ENCODE results near the gene LRIT2.

LRIT2 gene

DNA sequence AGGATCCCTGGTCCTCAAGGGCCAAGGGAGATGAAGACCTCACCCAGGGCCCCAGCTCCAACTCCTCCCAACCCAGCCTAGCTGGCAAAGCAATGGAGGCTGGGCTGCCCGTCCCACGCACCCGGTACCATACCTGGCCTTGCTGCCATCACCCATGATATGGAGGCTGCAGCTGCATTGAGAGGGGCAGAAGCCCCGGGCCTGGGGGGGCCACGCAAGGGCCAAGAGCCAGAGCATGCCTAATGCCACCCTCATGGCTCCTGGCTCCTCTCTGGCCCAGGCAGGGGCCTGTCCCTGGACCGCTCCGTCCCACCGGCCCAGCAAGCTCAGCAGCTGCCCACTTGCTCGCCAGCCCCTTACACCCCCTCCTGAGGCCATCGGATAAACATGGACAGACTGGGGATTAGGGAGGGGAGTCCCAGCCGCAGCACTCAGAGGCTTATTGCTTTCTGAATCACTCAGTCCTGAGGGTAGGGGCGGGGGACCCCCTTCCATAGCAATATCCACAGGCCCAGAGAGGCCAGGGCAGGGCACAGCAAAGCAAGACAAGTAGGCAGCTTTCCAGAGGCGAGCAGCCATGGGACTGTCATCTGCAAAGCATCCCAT is 15.9 kb upstream of the LRIT2 start, which contains the start of gene LRIT1:
Gene LRIT1 (minus strand): TSS at position 362 of the 606 bp plus-strand sequence. CDS start 107 bp downstream, at position 255.
- no peaks in the 10 kb centered on the region for H3K36me3 ChIP-seq (ENCODE audit: control insufficient read depth in 4 of 4, insufficient read depth in 4 of 4, low read length in 3 of 4)
- POLR2A ChIA-PET, result no interaction called here
- CTCF ChIA-PET, result interaction anchor here (1.4 kb wide), 1 partner anchor 16 kb away, joined by 5 read pairs; no protein-coding TSS in a partner anchor
- H3K27ac ChIP-seq (ENCODE audit: insufficient read depth in 1 of 2, low read depth in 1 of 2, low read length in 2 of 2, poor library complexity in 1 of 2, severe bottlenecking in 2 of 2), result no peak within 1 kb of the TSS
- WGBS (ENCODE audit: insufficient coverage), result 90% methylated on average over 7 of the region's 13 CpGs
- peaks cover 0 to 2% (median 0%) of the 10 kb centered on the region in 5 experiments for H3K9me3 ChIP-seq (ENCODE audit: control extremely low read depth in 1 of 5, control insufficient read depth in 4 of 5, insufficient read depth in 2 of 5, low read depth in 1 of 5, low read length in 4 of 5)
- peaks cover 0 to 31% (median 8%) of the 10 kb centered on the region in 5 experiments for H3K27me3 ChIP-seq (replicated peaks in 2 of 5; ENCODE audit: control insufficient read depth in 4 of 5, insufficient read depth in 5 of 5, low read length in 4 of 5)
- H3K4me1 ChIP-seq (ENCODE audit: control extremely low read depth in 1 of 4, control insufficient read depth in 4 of 4, insufficient read depth in 4 of 4, low read length in 3 of 4), result no peaks in the 10 kb centered on the region
- no peak within 1 kb of the TSS for H3K4me3 ChIP-seq (ENCODE audit: control insufficient read depth in 1 of 7, extremely low read depth in 1 of 7, insufficient read depth in 4 of 7, low read depth in 2 of 7, low read length in 6 of 7)
- DNase-seq, result no peak

DNA sequence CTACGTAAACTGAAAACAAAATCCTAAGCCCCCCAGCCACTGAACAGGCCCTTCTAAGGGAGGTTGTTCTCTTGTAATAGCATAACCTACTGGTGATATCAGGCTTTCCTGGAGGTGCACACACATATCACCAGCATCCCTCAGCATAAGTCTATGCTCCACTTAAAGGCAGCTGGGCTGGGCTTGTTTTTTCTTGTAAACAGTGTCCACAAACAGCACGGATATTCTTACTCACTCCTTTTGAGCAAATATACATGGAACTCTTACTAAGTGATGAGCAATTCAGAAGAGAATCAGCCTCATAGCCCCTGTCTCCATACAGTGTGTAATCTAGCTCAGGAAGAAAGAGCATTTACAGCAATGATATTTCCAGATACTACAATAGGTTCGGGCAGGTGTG is 13.6 kb upstream of the LRIT2 start:
- POLR2A ChIA-PET, result no interaction called here
- 100% methylated on average over 1 of the region's 3 CpGs for WGBS (ENCODE audit: insufficient coverage)
- H3K9me3 ChIP-seq (ENCODE audit: control extremely low read depth in 1 of 5, control insufficient read depth in 4 of 5, insufficient read depth in 2 of 5, low read depth in 1 of 5, low read length in 4 of 5), result peaks cover 0 to 2% (median 0%) of the 10 kb centered on the region in 5 experiments
- H3K36me3 ChIP-seq (ENCODE audit: control insufficient read depth in 4 of 4, insufficient read depth in 4 of 4, low read length in 3 of 4), result no peaks in the 10 kb centered on the region
- no peak overlapping the region for H3K4me3 ChIP-seq (ENCODE audit: control insufficient read depth in 1 of 7, extremely low read depth in 1 of 7, insufficient read depth in 4 of 7, low read depth in 2 of 7, low read length in 6 of 7)
- H3K27ac ChIP-seq (ENCODE audit: insufficient read depth in 1 of 2, low read depth in 1 of 2, low read length in 2 of 2, poor library complexity in 1 of 2, severe bottlenecking in 2 of 2), result no peak overlapping the region
- H3K27me3 ChIP-seq (replicated peaks in 2 of 5; ENCODE audit: control insufficient read depth in 4 of 5, insufficient read depth in 5 of 5, low read length in 4 of 5), result peaks cover 0 to 26% (median 8%) of the 10 kb centered on the region in 5 experiments
- CTCF ChIA-PET, result no interaction called here
- DNase-seq, result no peak
- no peaks in the 10 kb centered on the region for H3K4me1 ChIP-seq (ENCODE audit: control extremely low read depth in 1 of 4, control insufficient read depth in 4 of 4, insufficient read depth in 4 of 4, low read length in 3 of 4)

GRCh38 chr10:84237199-84238051 is 12.1 kb upstream of the LRIT2 start:
- Histone ChIP-seq H3K4me3 (ENCODE audit: control insufficient read depth in 1 of 7, extremely low read depth in 1 of 7, insufficient read depth in 4 of 7, low read depth in 2 of 7, low read length in 6 of 7) (no peak overlapping the region), H3K27me3 (replicated peaks in 2 of 5; ENCODE audit: control insufficient read depth in 4 of 5, insufficient read depth in 5 of 5, low read length in 4 of 5) (peaks cover 0 to 26% (median 5%) of the 10 kb centered on the region in 5 experiments), H3K4me1 (ENCODE audit: control extremely low read depth in 1 of 4, control insufficient read depth in 4 of 4, insufficient read depth in 4 of 4, low read length in 3 of 4) (no peaks in the 10 kb centered on the region), H3K9me3 (ENCODE audit: control extremely low read depth in 1 of 5, control insufficient read depth in 4 of 5, insufficient read depth in 2 of 5, low read depth in 1 of 5, low read length in 4 of 5) (peaks cover 0 to 2% (median 0%) of the 10 kb centered on the region in 5 experiments), H3K36me3 (ENCODE audit: control insufficient read depth in 4 of 4, insufficient read depth in 4 of 4, low read length in 3 of 4) (no peaks in the 10 kb centered on the region), H3K27ac (ENCODE audit: insufficient read depth in 1 of 2, low read depth in 1 of 2, low read length in 2 of 2, poor library complexity in 1 of 2, severe bottlenecking in 2 of 2) (no peak overlapping the region)
- WGBS (ENCODE audit: insufficient coverage), result 57% methylated on average over 49 of the region's 52 CpGs
- ChIA-PET CTCF (interaction anchor here (1.0 to 1.2 kb wide), 2 partner anchors 11 to 24 kb away, joined by 4 to 5 read pairs; no protein-coding TSS in a partner anchor), POLR2A (no interaction called here)
- no peak for DNase-seq

DNA sequence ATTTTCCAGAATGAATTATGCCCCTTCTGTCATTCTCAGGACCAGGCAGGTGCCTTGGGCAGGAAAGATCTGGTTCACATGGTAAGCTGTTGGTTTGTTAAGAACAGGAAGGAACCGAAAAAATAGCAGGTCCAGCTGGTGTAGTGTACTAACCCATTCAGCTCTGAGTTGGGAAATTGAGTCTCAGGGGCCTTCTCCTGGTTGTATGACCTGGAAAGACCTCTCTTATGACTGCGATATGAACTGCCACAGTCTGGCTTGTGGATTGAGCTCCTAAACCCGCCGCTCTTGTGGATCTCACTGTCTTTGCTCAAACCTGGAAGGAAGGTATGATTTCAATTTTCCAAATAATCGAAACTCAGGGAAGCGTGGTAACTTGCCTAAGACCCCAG is 11.5 kb upstream of the LRIT2 start:
- no peak overlapping the region for H3K27ac ChIP-seq (ENCODE audit: insufficient read depth in 1 of 2, low read depth in 1 of 2, low read length in 2 of 2, poor library complexity in 1 of 2, severe bottlenecking in 2 of 2)
- H3K4me3 ChIP-seq (ENCODE audit: control insufficient read depth in 1 of 7, extremely low read depth in 1 of 7, insufficient read depth in 4 of 7, low read depth in 2 of 7, low read length in 6 of 7), result no peak overlapping the region
- H3K9me3 ChIP-seq (ENCODE audit: control extremely low read depth in 1 of 5, control insufficient read depth in 4 of 5, insufficient read depth in 2 of 5, low read depth in 1 of 5, low read length in 4 of 5), result peaks cover 0 to 2% (median 0%) of the 10 kb centered on the region in 5 experiments
- WGBS (ENCODE audit: insufficient coverage), result 86% methylated on average over 6 of the region's 6 CpGs
- H3K4me1 ChIP-seq (ENCODE audit: control extremely low read depth in 1 of 4, control insufficient read depth in 4 of 4, insufficient read depth in 4 of 4, low read length in 3 of 4), result no peaks in the 10 kb centered on the region
- ChIA-PET CTCF (interaction anchor here (1.0 to 1.2 kb wide), 3 partner anchors 10 to 29 kb away, joined by 3 to 5 read pairs (median 4); no protein-coding TSS in a partner anchor), POLR2A (no interaction called here)
- no peak for DNase-seq
- H3K36me3 ChIP-seq (ENCODE audit: control insufficient read depth in 4 of 4, insufficient read depth in 4 of 4, low read length in 3 of 4), result no peaks in the 10 kb centered on the region
- peaks cover 0 to 26% (median 5%) of the 10 kb centered on the region in 5 experiments for H3K27me3 ChIP-seq (replicated peaks in 2 of 5; ENCODE audit: control insufficient read depth in 4 of 5, insufficient read depth in 5 of 5, low read length in 4 of 5)

DNA sequence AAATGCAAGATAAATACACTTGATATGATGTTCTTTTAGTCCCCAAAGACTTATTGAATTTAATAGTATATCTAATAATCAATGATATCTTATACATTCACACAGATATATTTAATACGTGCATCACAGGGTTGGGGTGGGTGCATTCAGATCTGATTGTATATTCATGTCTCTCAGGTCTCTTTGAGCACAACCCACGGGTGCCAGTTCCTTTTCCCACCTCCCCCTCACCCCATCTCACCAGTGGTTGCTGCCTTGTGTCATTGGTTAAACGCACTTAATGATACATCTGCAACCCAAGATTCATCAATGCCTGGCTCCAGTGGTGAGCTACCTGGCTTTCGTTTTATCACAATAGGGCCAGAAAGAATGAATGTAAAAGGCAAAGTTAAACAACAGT is 9.8 kb upstream of the LRIT2 start:
- ChIA-PET CTCF (no interaction called here), POLR2A (no interaction called here)
- WGBS (ENCODE audit: insufficient coverage), result 83% methylated on average over 3 of the region's 4 CpGs
- H3K27ac ChIP-seq (ENCODE audit: insufficient read depth in 1 of 2, low read depth in 1 of 2, low read length in 2 of 2, poor library complexity in 1 of 2, severe bottlenecking in 2 of 2), result no peak overlapping the region
- no peaks in the 10 kb centered on the region for H3K36me3 ChIP-seq (ENCODE audit: control insufficient read depth in 4 of 4, insufficient read depth in 4 of 4, low read length in 3 of 4)
- H3K4me1 ChIP-seq (ENCODE audit: control extremely low read depth in 1 of 4, control insufficient read depth in 4 of 4, insufficient read depth in 4 of 4, low read length in 3 of 4), result no peaks in the 10 kb centered on the region
- peaks cover 0 to 22% (median 10%) of the 10 kb centered on the region in 5 experiments for H3K27me3 ChIP-seq (replicated peaks in 2 of 5; ENCODE audit: control insufficient read depth in 4 of 5, insufficient read depth in 5 of 5, low read length in 4 of 5)
- H3K9me3 ChIP-seq (ENCODE audit: control extremely low read depth in 1 of 5, control insufficient read depth in 4 of 5, insufficient read depth in 2 of 5, low read depth in 1 of 5, low read length in 4 of 5), result peaks cover 0 to 2% (median 0%) of the 10 kb centered on the region in 5 experiments
- no peak overlapping the region for H3K4me3 ChIP-seq (ENCODE audit: control insufficient read depth in 1 of 7, extremely low read depth in 1 of 7, insufficient read depth in 4 of 7, low read depth in 2 of 7, low read length in 6 of 7)
- DNase-seq, result no peak

DNA sequence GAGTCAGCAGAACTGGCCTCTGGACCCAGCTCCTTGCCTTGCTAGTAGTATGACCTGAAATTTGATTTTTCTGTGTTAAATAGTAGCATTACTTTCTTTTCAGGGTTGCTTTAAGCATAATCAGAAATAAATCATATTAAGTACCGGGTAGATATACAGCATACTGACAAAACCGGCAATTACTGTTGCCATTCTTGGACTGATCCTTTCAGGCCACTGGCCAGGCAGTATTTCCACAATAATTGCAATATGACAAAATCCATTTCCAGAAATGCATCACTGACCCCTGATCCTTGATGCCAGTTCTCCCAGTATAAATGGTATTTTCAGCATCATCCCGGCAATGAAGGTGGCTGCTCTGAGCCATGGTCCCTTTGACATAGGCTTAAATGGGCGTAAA is 9.1 kb upstream of the LRIT2 start:
- POLR2A ChIA-PET, result no interaction called here
- DNase-seq, result no peak
- peaks cover 0 to 22% (median 10%) of the 10 kb centered on the region in 5 experiments for H3K27me3 ChIP-seq (replicated peaks in 2 of 5; ENCODE audit: control insufficient read depth in 4 of 5, insufficient read depth in 5 of 5, low read length in 4 of 5)

DNA sequence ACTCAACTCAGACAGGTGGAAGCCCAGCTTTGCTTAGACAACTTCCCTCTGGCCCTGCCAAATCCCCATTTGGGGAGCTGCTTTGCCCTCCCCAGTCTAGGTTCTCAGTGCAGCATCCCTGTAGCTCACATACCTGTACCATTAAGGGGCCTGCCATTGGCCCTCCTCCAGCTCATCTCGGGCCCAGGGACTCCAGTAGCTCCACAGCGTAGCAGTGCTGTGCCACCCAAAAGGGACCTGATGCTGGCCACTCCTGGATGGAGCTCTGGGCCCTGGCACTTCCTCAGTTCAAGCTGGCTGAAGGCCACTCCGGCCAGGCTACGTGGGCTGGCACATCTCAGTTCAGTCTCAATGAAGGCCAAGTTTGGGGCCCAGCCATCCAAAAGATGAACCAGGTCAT is 8.6 kb upstream of the LRIT2 start:
- Histone ChIP-seq H3K27ac (ENCODE audit: insufficient read depth in 1 of 2, low read depth in 1 of 2, low read length in 2 of 2, poor library complexity in 1 of 2, severe bottlenecking in 2 of 2) (no peak overlapping the region), H3K9me3 (ENCODE audit: control extremely low read depth in 1 of 5, control insufficient read depth in 4 of 5, insufficient read depth in 2 of 5, low read depth in 1 of 5, low read length in 4 of 5) (peaks cover 0 to 2% (median 0%) of the 10 kb centered on the region in 5 experiments), H3K4me3 (ENCODE audit: control insufficient read depth in 1 of 7, extremely low read depth in 1 of 7, insufficient read depth in 4 of 7, low read depth in 2 of 7, low read length in 6 of 7) (no peak overlapping the region), H3K4me1 (ENCODE audit: control extremely low read depth in 1 of 4, control insufficient read depth in 4 of 4, insufficient read depth in 4 of 4, low read length in 3 of 4) (no peaks in the 10 kb centered on the region), H3K27me3 (replicated peaks in 2 of 5; ENCODE audit: control insufficient read depth in 4 of 5, insufficient read depth in 5 of 5, low read length in 4 of 5) (peaks cover 0 to 19% (median 10%) of the 10 kb centered on the region in 5 experiments), H3K36me3 (ENCODE audit: control insufficient read depth in 4 of 4, insufficient read depth in 4 of 4, low read length in 3 of 4) (no peaks in the 10 kb centered on the region)
- ChIA-PET CTCF (interaction anchor here (0.6 to 0.7 kb wide), 2 partner anchors 19 to 166 kb away, joined by 3 read pairs; no protein-coding TSS in a partner anchor), POLR2A (no interaction called here)
- 95% methylated on average over 3 of the region's 4 CpGs for WGBS (ENCODE audit: insufficient coverage)
- DNase-seq, result no peak

More for the DNA sequence above, 9.1 kb upstream of the LRIT2 start:
- no peaks in the 10 kb centered on the region for H3K4me1 ChIP-seq (ENCODE audit: control extremely low read depth in 1 of 4, control insufficient read depth in 4 of 4, insufficient read depth in 4 of 4, low read length in 3 of 4)
- peaks cover 0 to 2% (median 0%) of the 10 kb centered on the region in 5 experiments for H3K9me3 ChIP-seq (ENCODE audit: control extremely low read depth in 1 of 5, control insufficient read depth in 4 of 5, insufficient read depth in 2 of 5, low read depth in 1 of 5, low read length in 4 of 5)
- no peak overlapping the region for H3K4me3 ChIP-seq (ENCODE audit: control insufficient read depth in 1 of 7, extremely low read depth in 1 of 7, insufficient read depth in 4 of 7, low read depth in 2 of 7, low read length in 6 of 7)
- WGBS (ENCODE audit: insufficient coverage), result 92% methylated on average over 2 of the region's 4 CpGs
- CTCF ChIA-PET, result no interaction called here
- no peak overlapping the region for H3K27ac ChIP-seq (ENCODE audit: insufficient read depth in 1 of 2, low read depth in 1 of 2, low read length in 2 of 2, poor library complexity in 1 of 2, severe bottlenecking in 2 of 2)
- no peaks in the 10 kb centered on the region for H3K36me3 ChIP-seq (ENCODE audit: control insufficient read depth in 4 of 4, insufficient read depth in 4 of 4, low read length in 3 of 4)

All from common myeloid progenitor, CD34-positive (primary cell).